OCI-LY1 (cell line): ENCODE measurements around the gene SLAMF8.

Experiments used
- H2AFZ ChIP-seq: fragments of 200-600 bp; sonication (generic), shearing (Covaris generic); 2 replicates; pipeline ENCODE4 v1.6.0; 2014; ENCODE audit warnings: antibody characterized with exemption, mild to moderate bottlenecking, low read length
- H3F3A ChIP-seq: fragments of 200-600 bp; sonication (generic), shearing (Covaris generic); 2 replicates; pipeline ENCODE4 v1.6.0; 2014; ENCODE audit warnings: mild to moderate bottlenecking, antibody characterized with exemption, low read length, moderate library complexity; ENCODE audit not compliant: insufficient read depth
- H3K27ac ChIP-seq: fragments of 200-600 bp; sonication (generic); 2 replicates; pipeline ENCODE4 v1.5.1; 2014; ENCODE audit warnings: low read length, mixed run types, mild to moderate bottlenecking, low read depth; ENCODE audit not compliant: poor library complexity, severe bottlenecking
- H3K27me3 ChIP-seq: fragments of 200-600 bp; sonication (generic); 2 replicates; pipeline ENCODE4 v1.6.0; 2014; ENCODE audit warnings: antibody characterized with exemption, mild to moderate bottlenecking, low read length, moderate library complexity; ENCODE audit not compliant: insufficient read depth
- H3K36me3 ChIP-seq: fragments of 200-600 bp; sonication (generic); 2 replicates; pipeline ENCODE4 v1.6.1; 2014; ENCODE audit warnings: mild to moderate bottlenecking, antibody characterized with exemption, low read length, moderate library complexity, mixed read lengths; ENCODE audit not compliant: insufficient read depth
- H3K4me1 ChIP-seq: fragments of 200-600 bp; sonication (generic); 2 replicates; pipeline ENCODE4 v1.5.1; 2014; ENCODE audit warnings: mild to moderate bottlenecking, low read length, moderate library complexity; ENCODE audit not compliant: insufficient read depth, severe bottlenecking
- H3K4me2 ChIP-seq: fragments of 200-600 bp; sonication (generic), shearing (Covaris generic); 2 replicates; pipeline ENCODE4 v1.6.1; 2014; ENCODE audit warnings: low read length
- H3K4me3 ChIP-seq: fragments of 200-600 bp; sonication (generic); 2 replicates; pipeline ENCODE4 v1.5.1; 2014; ENCODE audit warnings: low read length, low read depth, mild to moderate bottlenecking, mixed read lengths; ENCODE audit not compliant: poor library complexity, severe bottlenecking
- H3K79me2 ChIP-seq: fragments of 200-600 bp; shearing (Covaris generic); 2 replicates; pipeline ENCODE4 v1.6.1; 2016; ENCODE audit warnings: mixed run types, low read length, mixed read lengths; ENCODE audit not compliant: insufficient read depth
- H3K9ac ChIP-seq: fragments of 200-600 bp; sonication (generic), shearing (Covaris generic); 2 replicates; pipeline ENCODE4 v1.6.1; 2014; ENCODE audit warnings: mild to moderate bottlenecking, low read length, mixed read lengths
- H3K9me2 ChIP-seq: fragments of 200-600 bp; sonication (generic), shearing (Covaris generic); 2 replicates; pipeline ENCODE4 v1.6.1; 2014; ENCODE audit warnings: low read depth, mild to moderate bottlenecking, low read length, mixed read lengths
- H3K9me3 ChIP-seq: fragments of 200-600 bp; shearing (Covaris generic); 2 replicates; pipeline ENCODE4 v1.6.1; 2014; ENCODE audit warnings: low read length, mixed read lengths
- H4K20me1 ChIP-seq: fragments of 200-600 bp; sonication (generic), shearing (Covaris generic); 2 replicates; pipeline ENCODE4 v1.6.0; 2016; ENCODE audit warnings: mild to moderate bottlenecking, low read length; ENCODE audit not compliant: insufficient read depth
- EZH2 ChIP-seq: fragments of 200-600 bp; sonication (generic), shearing (Covaris generic); IDR thresholded peaks from 2 replicates; pipeline ENCODE4 v1.8.0; 2017; ENCODE audit warnings: borderline replicate concordance, mixed run types, mild to moderate bottlenecking, antibody characterized with exemption, low read length, moderate library complexity, mixed read lengths
- TF ChIP-seq, protein P1 (sequence below): fragments of 200-600 bp; sonication (generic), shearing (Covaris generic); IDR thresholded peaks from 2 replicates; pipeline ENCODE4 v1.5.1; 2017; ENCODE audit warnings: mild to moderate bottlenecking, antibody characterized with exemption, low read length, moderate library complexity, mixed read lengths

SLAMF8 gene

DNA sequence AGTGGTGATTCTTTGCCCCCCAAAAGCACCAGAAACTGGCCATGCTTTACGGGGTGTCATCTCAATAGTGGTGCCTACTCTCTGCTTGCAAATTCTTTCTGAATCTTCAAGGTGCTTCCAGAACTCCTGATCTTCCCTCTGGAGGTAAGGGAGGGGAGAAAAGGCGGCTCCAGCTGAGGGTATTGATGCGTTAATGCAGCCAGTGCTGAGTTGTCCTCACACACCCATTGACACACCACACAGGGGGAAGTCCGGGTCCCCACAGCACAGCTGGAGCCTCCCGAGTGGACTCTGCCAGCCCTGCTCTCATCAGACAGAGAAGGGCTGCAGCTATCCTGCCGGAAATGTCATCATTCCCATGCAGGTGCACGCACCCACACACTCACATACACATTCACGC lies 34.5 kb downstream of the SLAMF8 start:
- H3K4me3 ChIP-seq = no peak overlapping the region
- no peaks in the 10 kb centered on the region for H3K4me1 ChIP-seq
- no peak overlapping the region for H3K9ac ChIP-seq
- H3K27ac ChIP-seq = no peak overlapping the region
- H2AFZ ChIP-seq = no peak overlapping the region
- no peak overlapping the region for H3K4me2 ChIP-seq
- no peaks in the 10 kb centered on the region for H4K20me1 ChIP-seq
- no peaks in the 10 kb centered on the region for H3K27me3 ChIP-seq
- no peaks in the 10 kb centered on the region for H3F3A ChIP-seq
- no peaks in the 10 kb centered on the region for H3K9me3 ChIP-seq
- no peaks in the 10 kb centered on the region for H3K9me2 ChIP-seq
- H3K36me3 ChIP-seq = no peaks in the 10 kb centered on the region
- H3K79me2 ChIP-seq = no peaks in the 10 kb centered on the region
- no peak for TF ChIP-seq EZH2
- TF ChIP-seq, protein P1, sequence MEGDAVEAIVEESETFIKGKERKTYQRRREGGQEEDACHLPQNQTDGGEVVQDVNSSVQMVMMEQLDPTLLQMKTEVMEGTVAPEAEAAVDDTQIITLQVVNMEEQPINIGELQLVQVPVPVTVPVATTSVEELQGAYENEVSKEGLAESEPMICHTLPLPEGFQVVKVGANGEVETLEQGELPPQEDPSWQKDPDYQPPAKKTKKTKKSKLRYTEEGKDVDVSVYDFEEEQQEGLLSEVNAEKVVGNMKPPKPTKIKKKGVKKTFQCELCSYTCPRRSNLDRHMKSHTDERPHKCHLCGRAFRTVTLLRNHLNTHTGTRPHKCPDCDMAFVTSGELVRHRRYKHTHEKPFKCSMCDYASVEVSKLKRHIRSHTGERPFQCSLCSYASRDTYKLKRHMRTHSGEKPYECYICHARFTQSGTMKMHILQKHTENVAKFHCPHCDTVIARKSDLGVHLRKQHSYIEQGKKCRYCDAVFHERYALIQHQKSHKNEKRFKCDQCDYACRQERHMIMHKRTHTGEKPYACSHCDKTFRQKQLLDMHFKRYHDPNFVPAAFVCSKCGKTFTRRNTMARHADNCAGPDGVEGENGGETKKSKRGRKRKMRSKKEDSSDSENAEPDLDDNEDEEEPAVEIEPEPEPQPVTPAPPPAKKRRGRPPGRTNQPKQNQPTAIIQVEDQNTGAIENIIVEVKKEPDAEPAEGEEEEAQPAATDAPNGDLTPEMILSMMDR = no peak

DNA sequence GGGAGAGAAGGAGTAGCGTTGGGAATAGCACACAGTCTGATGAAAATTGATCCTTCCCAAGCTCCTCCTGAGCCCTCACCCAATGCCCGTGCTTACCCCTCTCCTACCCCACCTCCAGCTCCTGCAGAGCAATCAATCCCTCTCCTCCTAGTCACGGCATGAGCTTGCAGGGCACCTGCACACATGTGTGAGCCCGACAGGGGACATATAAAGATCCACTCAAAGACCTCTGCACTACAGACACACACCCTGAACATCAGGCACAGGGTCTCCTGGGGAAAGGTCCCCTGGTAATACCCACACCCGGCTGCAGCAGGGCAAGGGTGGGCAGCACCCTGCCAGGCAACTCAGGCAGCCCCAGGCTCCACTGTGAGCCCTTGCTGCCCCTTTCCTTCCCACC lies 35.4 kb downstream of the SLAMF8 start:
- Histone ChIP-seq H4K20me1 (no peaks in the 10 kb centered on the region), H3F3A (no peaks in the 10 kb centered on the region), H3K4me2 (no peak overlapping the region), H3K9me3 (no peaks in the 10 kb centered on the region), H3K27ac (no peak overlapping the region), H3K9ac (no peak overlapping the region), H3K79me2 (no peaks in the 10 kb centered on the region), H3K36me3 (no peaks in the 10 kb centered on the region), H3K27me3 (no peaks in the 10 kb centered on the region), H3K4me3 (no peak overlapping the region), H2AFZ (no peak overlapping the region), H3K9me2 (no peaks in the 10 kb centered on the region), H3K4me1 (no peaks in the 10 kb centered on the region)
- TF ChIP-seq, protein P1 = no peak
- TF ChIP-seq EZH2 = no peak

DNA sequence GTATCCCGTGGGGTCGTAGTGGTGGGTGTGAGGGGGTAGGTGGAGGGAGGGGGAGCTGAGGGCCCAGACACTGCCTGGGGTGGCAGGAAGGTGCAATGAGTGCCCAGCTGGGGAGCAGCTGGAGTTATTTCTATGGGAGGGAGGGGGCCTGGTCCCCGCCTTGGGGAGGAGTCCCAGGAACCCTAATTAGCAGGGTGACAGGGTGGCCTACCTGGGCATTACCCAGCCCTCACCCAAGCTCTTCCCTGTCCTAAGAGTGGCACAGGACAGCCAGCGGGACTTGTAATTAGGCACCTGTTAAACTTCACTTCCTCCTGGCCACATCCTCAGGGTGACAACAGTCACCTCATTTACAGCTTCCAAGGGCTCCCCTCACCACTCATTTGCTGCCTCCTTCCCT lies 35.9 kb downstream of the SLAMF8 start, which contains the start of gene VSIG8:
VSIG8 (minus strand) TSS at position 101 of the 400 bp plus-strand sequence. CDS start 136 bp downstream, outside the sequence.
- no peak within 1 kb of the TSS for H3K27ac ChIP-seq

More for the DNA sequence above, 35.9 kb downstream of the SLAMF8 start, which contains the start of gene VSIG8:
- Histone ChIP-seq H3K4me3 (no peak within 1 kb of the TSS), H3K9ac (no peak within 1 kb of the TSS), H3K27me3 (no peaks in the 10 kb centered on the region), H3K79me2 (no peaks in the 10 kb centered on the region), H3K4me2 (no peak within 1 kb of the TSS), H3K36me3 (no peaks in the 10 kb centered on the region), H3K9me2 (no peaks in the 10 kb centered on the region), H3K9me3 (no peaks in the 10 kb centered on the region), H4K20me1 (no peaks in the 10 kb centered on the region), H2AFZ (no peak within 1 kb of the TSS), H3F3A (no peaks in the 10 kb centered on the region), H3K4me1 (no peaks in the 10 kb centered on the region)
- TF ChIP-seq, protein P1 = no peak
- TF ChIP-seq EZH2 = no peak
